ENCODE results near the gene AP4B1.

AP4B1 gene

DNA sequence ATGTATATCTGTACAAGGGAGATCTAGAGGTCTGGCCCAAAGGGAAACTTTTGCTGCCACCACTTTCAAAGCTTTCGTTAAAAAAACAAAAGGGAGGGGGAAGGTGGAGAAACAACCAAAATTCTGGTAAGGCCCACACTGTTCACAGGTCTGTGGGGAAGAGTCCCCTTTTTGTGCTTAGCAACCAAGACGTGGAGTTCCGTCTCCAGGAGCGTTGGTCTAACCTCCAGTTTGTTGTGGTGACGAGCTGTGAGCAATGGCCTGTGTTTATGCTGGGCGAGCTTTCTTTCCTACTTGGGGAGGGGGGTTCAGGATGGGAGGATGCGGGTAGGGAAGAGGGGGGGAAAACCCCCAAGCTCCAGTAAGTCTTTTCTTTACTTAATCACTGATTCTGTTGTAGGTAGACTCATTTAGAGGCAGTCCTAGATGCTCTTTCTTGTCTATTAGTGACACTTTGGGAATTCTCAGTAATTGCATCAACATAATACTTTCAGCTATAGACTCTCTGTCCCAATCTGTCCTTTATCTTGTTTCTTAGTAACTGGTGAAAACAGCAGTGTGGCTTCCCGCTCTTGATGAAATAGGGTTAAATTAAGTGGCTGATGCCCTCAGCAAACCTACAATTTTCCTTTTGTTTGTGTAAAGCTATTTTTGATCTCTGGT lies 26.0 kb upstream of the AP4B1 start:
- peak overlapping the region; percentile 96 for H3K4me3 ChIP-seq (ENCODE audit: low read depth, low read length)

DNA sequence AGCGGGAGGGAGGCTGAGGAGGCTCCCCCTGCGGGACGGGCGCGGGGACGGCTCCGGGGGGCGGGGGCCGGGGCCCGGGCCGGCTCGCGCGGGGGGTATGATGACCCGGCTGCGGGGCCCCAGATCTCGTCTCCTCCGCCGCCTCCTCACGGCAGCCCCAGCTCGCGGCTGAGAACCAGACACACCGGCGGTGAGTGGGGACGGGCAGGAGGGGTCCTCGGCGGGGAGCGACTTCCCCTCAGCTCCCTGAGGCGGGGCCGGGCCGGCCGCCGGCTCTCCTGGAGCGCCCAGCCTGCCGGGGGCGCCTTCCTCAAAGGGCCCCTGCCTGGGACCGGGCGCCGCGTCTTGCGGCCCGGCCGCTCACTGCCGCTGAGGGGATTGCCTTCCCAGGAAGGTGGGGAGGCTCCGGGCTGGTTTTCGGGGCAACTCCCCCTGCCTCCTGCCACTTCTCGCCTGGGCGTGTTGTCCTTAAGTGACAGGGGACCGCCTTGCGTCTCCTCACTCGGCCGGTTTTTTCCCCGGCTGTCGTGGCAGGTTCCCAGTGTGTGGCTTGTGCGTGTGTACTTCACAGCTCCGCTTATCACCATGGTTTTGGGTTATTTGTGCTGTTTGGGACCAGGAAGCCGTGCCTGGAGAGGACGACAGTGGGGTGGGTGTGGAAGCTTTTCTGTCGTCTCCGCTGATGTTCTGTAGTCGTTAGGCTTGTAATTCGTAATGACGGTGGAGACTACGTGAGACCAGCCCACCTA lies 25.3 kb upstream of the AP4B1 start:
- H3K4me3 ChIP-seq (ENCODE audit: low read depth, low read length): peak overlapping the region; percentile 96

DNA sequence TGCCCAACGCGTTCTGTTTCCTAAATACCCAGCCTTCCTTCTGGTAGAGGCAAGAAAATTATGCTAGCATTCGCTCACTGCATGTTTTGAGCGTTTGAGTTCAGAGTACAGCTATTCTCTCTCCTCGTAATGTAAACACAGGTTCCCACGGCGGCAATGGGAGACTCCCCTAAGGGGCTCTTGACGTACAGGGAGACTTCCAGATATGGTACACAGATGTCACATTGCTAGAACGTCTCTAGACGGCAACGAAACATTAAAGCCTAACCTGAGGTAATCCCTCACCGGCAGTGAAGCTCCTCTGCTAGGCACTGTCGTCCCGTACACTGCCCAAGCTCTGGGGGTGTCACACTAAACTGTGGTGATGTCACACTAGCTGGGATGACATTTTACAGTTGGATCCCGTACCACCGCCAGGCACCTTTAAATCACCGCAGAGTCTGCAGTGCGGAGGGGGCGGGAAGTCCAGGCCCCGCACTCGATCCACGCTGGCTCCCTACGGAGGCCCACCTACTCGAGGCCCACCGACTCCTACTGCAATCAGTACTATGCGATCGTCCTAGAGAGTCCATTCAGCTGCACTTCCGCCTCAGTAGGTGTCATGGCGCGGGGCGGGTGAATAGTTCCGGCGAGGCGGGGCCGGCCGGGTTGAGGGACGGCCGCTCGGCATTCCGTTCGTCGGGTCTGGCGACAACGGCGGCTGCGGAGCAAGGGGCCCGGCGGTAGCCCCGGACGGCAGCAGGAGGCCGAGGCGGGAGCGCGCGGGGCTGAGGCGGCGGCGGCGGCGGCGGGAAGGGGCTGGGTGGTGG lies 24.5 kb upstream of the AP4B1 start, which contains the start of gene HIPK1:
Gene HIPK1 (plus strand): TSS at position 384 of the 809 bp plus-strand sequence.
- peak within 1 kb of the TSS; percentile 96 for H3K4me3 ChIP-seq (ENCODE audit: low read depth, low read length)

DNA sequence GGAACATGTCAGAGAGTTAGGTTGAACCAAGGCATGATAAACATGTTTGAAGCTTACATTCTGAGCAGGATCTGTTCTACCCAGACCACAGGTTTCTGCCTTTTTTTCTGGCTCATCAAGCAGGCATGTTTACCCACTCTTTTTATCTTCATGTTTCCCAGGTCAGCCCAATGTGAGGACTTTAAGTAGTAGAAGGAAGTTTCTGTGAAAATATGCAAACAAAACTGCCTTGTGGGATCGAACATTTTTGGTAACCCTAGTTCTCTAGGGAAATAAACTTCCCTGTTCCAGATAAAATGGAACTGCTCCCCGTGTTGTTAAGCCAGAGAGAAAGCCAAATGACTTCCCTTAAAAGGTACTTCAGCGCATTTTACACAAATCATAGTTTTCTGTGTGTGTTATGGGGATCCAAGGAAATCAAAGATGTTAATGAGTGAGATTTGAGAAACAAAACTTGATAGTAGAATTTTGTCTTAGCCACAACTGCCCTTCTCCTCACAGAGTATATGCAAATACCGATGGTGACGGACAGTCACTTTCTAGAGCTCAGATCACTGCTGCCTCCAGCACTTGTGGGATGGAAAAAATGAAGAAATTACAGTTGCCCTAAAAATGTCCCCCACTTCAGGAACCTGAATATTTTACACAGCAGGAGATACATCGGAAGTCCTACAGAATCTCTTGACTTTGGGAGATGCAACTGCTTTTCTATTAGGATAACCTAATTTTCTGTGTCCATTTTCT lies 23.8 kb upstream of the AP4B1 start:
- peak overlapping the region; percentile 96 for H3K4me3 ChIP-seq (ENCODE audit: low read depth, low read length)

DNA sequence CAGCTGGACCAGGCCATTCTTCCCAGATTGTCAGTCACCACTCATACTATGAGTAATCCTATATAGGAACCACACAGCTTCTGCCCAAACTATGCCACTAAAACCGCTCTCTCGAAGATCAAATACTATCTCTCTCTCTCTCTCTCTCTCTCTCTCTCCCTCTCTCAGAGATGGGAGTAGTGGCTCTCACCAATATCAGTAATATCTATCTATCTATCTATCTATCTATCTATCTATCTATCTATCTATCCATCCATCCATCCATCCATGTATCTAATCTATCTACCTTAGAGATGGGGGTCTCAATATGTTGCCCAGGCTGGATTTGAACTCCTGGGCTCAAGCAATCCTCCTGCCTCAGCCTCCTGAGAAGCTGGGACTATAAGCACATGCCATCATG lies 19.9 kb upstream of the AP4B1 start:
- H3K4me3 ChIP-seq (ENCODE audit: low read depth, low read length): no peak overlapping the region

DNA sequence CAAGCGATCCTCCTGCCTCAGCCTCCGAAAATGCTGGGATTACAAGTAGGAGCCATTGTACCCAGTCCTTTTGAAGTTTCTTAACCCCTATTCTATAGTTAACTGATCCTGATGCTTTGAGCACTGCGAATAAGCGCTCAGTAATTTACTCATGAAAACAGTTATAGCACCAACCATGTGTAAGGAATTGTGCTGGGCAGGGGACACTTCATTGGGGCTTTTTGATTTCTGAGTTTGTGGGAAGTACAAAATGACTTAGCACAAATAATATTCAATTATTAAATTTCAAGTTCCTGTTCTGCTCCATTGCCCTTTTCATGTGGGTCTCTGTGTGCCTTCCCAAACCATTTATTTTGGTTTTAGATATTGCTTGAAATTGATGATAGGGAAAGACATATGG lies 18.4 kb upstream of the AP4B1 start:
- H3K4me3 ChIP-seq (ENCODE audit: low read depth, low read length): no peak overlapping the region

DNA sequence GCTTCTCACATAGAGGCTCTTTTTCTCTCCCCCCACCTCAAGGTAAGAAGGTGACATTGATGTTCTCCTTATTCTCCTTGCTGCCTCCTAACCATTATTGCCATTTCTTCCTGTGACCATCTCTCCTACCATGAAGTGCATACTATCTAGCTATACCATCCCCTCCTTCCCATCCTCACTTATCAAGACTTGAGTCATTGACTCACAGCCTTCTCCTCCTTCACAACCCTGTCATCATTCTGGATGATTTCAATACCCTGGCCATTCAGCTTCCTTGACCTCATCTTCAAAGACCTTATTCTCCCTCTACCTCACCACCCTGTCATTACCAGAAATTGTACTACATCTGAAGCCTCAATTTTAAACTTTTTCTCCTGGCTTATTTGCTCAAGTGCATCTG lies 13.6 kb upstream of the AP4B1 start:
- H3K4me3 ChIP-seq (ENCODE audit: low read depth, low read length): no peak overlapping the region

DNA sequence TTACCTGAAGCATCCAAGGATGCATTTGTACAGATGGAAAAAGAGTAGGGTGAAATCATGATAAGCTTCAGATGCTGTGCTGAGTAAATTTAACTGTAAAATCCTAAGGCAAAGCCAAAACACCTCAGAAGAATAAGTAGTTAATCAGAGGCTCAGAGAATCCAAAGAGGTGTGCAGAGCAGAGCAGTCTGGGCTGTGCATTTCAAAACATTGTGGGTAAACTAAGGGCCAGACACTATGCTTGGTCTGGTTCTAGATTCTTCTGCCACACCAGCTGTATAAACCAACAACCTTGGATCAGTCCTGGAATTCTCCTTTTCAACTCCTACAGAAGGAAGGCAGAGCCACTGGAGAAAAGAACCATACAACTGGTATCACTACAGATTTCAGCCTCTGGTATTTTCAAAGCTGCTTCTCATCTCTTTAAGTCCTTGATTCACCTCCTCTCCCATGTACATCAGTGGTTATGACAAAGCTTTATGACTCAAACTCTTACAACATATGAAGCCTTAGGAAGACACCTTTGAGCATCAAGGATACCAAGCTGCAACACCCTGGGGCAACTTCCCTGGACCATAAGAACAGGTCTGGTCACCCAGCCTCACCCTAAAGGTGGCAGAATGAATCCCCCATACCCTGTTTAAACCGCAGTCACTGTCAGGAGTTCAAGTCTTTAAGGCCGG lies 12.9 kb upstream of the AP4B1 start:
- no peak overlapping the region for H3K4me3 ChIP-seq (ENCODE audit: low read depth, low read length)

DNA sequence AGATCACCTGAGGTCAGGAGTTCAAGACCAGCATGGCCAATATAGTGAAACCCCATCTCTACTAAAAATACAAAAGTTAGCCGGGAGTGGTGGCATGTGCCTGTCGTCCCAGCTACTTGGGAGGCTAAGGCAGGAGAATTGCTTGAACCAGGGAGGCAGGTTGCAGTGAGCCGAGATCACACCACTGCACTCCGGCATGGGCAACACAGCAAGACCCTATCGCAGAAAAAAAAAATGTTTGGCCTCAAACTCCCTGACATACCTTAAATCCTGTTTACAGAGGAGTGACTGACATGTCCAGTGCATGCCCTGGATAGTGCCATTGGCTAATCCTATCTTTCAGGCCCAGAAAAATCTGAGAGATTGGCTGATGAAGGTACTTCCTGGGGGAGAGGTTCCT lies 12.4 kb upstream of the AP4B1 start:
- no peak overlapping the region for H3K4me3 ChIP-seq (ENCODE audit: low read depth, low read length)

DNA sequence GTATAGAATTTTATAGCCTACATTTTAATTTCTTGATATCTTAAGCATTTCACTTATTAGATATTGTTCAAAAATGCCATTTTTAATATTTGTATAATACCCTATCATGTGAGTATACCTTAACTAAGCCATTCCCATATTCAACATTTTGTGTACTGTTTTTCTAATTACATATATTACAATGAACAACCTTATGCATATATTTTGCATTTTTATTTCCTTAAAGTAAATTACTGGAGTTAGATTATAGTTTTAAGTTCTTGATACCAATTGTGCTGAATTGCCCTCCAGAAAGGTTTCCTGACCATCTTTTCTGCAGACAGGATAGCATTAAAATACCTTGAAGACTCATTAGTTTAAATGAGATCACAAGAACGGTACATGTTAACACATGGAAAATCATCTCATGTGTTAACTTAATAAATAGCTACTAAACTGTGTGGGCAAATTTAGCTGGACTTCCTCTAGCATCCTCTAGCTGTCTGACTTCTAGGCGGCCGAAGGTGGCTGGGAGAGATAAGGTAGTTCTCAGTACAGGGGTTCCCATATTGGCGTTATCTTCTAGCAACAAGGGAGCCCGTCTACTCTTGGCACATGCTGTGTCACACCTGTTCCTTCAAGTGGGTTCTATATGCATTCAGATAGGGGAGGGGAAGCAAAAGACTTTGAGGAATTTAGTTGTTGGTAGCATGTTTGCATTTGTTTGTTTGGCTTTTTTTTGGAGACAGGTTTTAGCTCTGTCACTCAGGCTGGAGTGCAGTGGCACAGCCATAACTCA lies 9.5 kb upstream of the AP4B1 start:
- no peak overlapping the region for H3K4me3 ChIP-seq (ENCODE audit: low read depth, low read length)

DNA sequence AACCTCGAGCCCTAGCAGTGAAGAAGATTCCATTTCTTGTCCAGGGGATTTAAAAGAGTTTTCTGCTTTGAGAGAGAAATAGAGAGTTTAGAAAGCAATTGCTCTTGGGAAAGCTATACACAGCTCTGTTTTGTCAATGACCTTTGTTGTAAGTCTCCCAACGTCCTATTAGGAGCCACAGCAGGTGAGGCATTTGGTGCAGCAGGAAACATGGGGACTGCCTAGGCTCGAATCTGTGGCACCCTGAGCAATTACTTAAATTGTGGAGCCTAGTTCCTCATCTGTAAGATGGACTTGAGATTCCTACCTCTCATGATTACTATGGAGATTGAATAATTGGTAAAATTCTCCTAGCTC lies 8.7 kb upstream of the AP4B1 start:
- H3K4me3 ChIP-seq (ENCODE audit: low read depth, low read length): no peak overlapping the region

DNA sequence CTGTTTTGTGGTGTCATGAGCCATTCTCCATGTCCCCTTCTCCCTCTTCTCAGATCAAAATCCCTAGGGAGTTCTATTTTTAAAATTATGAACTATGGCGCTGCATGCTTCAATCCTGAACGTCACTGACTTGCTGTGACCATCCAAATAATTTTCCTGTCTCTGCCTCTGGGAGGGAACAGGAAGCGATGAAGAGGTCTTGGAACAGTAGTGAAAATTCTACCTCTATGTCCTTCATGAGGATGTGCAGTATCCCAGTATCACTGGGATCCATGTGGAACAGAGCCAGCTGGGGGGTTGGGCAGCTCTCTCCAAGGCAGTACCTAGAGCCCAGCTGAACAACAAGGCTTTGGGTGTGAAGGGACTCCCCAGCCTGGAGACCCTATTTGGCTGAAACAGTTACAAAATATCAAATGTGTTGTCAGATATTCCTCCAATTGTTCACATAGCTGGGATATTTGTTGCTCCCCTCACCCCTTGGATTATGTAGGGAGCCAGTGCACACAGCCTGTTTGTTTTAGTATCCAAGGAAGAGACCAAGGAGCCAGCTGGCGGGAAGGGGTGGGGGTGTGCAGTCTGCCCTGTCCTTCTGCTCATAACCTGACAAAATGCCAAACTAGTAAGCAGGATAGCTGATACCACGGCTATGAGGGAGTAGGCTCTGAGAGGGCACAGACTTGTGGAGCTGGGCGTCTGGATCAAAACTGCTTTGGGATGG lies 8.2 kb upstream of the AP4B1 start:
- H3K4me3 ChIP-seq (ENCODE audit: low read depth, low read length): no peak overlapping the region

DNA sequence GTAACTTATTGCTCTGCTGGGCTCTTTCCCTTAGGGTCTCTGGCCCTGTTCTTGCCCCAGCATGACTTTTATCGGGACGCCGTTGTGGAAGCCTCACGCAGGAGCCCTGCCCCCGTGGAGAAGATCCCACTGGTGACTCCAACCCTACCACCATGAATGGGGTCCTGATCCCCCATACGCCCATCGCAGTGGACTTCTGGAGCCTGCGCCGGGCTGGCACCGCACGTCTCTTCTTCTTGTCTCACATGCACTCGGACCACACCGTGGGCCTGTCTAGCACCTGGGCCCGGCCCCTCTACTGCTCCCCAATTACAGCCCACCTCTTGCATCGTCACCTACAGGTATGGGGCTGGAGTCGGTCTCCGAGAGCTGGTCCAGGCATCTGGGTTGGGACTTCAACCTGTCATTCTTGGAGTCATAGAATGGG lies 849 bp upstream of the AP4B1 start:
- peak overlapping the region; percentile 98 for H3K4me3 ChIP-seq (ENCODE audit: low read depth, low read length)

DNA sequence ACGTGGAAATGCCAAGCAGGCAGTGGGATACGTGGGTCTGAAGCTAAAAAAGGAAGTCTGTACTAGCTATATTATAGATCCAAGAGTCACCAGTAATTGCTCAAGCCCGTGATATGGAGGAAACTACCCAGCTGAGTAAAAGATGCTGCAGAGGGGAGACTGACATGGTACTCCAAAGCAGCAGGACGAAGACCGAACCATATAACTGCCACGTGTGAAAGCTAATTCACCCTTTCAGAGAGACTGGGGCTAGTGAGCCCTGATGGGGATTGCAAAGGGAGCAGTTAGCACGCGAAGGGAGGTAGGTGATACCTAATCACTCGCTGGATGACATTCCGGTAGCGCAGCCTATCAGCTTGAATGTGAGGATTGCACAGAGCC lies 316 bp downstream of the AP4B1 start:
- H3K4me3 ChIP-seq (ENCODE audit: low read depth, low read length): peak overlapping the region; percentile 66

DNA sequence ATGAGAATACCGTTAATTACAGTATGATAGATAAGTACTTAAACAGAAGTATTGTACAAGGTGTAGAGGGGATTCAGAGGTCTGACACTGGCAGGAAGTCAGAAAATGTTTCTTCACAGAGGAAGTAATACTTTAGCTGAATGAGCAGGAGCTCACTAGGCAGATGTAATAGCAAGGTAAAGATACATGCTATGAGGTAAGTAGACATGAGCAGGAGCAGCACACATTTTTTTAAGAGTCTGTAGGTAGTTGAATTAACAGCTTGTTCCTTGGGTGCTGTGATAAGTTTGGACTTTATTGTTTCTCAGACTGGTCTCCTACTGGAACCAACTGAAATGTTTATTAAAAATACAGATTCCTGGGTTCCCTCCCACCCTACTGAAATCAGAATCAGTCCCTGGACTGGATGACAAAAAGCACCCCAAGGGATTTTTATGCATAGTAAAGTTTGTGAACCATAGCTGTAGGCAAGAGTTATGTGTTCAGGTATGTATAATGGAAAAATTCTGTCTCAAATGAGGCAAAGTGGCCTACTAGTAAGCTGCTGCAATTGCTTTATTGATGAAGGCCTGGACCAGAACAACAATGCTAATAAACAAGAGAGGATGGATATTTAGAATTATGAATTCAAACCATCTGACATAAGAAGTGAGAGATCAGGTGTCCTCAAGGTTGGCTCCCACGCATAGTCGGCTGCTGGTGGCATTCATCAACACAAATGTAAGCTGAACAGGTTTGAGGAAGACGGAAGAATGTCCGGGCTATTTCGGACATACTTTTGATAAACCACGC lies 902 bp downstream of the AP4B1 start:
- H3K4me3 ChIP-seq (ENCODE audit: low read depth, low read length): peak overlapping the region; percentile 66

DNA sequence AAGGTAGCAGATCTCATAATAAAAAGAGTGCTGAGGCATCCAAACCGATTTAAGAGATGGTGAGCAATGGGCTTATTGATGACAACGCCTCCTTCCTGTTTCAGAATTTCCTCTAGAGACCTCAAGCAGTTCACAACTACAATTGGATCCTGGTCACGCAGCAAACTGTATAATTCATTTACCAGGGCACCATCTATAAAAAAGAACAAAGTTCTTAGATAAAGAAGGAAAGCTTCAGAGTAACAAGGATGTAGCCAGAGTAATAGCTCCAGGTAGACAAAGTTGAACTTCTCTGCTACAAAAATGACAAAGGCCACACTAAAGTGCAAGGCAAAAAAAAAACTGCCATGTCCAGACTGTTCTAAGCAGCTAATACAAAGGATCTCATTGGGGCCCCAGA lies 3.4 kb downstream of the AP4B1 start:
- H3K4me3 ChIP-seq (ENCODE audit: low read depth, low read length): no peak overlapping the region

DNA sequence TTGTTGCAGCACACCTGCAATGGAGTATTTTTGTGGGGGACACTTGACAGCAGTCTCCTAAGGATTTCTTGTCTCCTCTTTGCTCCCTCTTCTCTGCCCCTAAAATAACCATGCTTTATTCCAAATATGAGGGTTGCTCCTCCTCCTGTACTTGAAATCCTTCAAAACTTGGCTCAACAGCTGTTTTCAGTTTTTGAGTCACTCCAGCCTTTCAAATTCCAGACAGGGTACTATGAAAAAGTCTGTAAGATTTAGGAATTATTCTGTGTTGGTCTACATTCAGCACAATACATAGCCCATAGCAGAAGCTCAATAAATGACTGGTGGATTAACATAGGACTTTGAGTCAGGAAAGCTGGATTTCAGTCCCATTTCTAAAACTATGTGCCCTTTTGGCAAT lies 5.5 kb downstream of the AP4B1 start:
- H3K4me3 ChIP-seq (ENCODE audit: low read depth, low read length): no peak overlapping the region

DNA sequence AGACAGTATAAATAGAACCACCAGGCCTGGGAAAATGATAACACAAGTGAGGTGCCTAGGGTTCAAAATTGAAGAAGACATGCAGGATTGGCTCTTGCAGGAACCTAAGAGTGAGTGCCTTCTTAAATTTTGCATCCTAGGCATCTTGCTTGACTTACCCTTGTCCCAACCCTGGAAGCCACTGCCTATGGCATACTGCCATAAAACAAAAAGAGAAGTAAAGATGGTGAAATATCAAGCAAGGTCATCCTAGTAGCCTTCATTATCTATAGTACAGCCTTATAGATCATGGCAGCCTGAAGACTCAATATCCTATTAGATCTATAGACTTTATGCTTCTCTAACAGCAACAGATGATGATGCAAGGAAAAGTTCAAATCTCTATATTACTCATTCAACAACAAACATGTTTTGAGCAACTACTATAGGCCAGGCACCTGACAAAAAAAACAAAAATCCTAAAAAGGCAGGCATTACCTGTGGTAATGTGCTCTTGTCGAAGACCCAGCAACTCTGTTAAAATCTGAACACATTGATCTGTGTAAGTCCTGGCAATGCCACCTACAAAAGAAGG lies 6.3 kb downstream of the AP4B1 start:
- no peak overlapping the region for H3K4me3 ChIP-seq (ENCODE audit: low read depth, low read length)
